Activated naive CD4-positive, alpha-beta T cell treated with Interleukin-2 at 50 U/mL for 16 hours (primary cell): Measurements from ENCODE around the gene EHD4.

Experiments
- DNase-seq: peaks from one replicate; pipeline ENCODE4 v3.0.0-alpha.2; 2020

EHD4 gene

GRCh38 chr15:41876007-41876406 is 96.3 kb downstream of the EHD4 start:
- DNase-seq, result no peak

GRCh38 chr15:41874736-41875135 is 97.6 kb downstream of the EHD4 start:
- no peak for DNase-seq

- DNase-seq, result no peak
Measured at GRCh38 chr15:41873711-41874110, 98.6 kb downstream of the EHD4 start.

GRCh38 chr15:41872166-41872747 is 100.1 kb downstream of the EHD4 start:
- no peak for DNase-seq

GRCh38 chr15:41871175-41871905 is 101.0 kb downstream of the EHD4 start:
- DNase-seq, result no peak

GRCh38 chr15:41870689-41871081 is 101.7 kb downstream of the EHD4 start:
- peak; percentile 55 for DNase-seq

GRCh38 chr15:41869770-41870688 is 102.3 kb downstream of the EHD4 start:
- no peak for DNase-seq

- DNase-seq, result no peak
Measured at GRCh38 chr15:41868321-41868720, 104.0 kb downstream of the EHD4 start.

- DNase-seq, result no peak
Measured at GRCh38 chr15:41866872-41867579, 105.3 kb downstream of the EHD4 start.

GRCh38 chr15:41866263-41866703 is 106.1 kb downstream of the EHD4 start:
- DNase-seq, result no peak

- no peak for DNase-seq
Measured at GRCh38 chr15:41865490-41866055, 106.8 kb downstream of the EHD4 start.

- no peak for DNase-seq
Measured at GRCh38 chr15:41862515-41863116, 109.7 kb downstream of the EHD4 start.

- DNase-seq, result no peak
Measured at GRCh38 chr15:41861736-41862356, 110.5 kb downstream of the EHD4 start.

GRCh38 chr15:41860049-41860828 is 112.1 kb downstream of the EHD4 start:
- DNase-seq, result no peak

GRCh38 chr15:41858756-41859155 is 113.6 kb downstream of the EHD4 start:
- no peak for DNase-seq

- DNase-seq, result no peak
Measured at GRCh38 chr15:41857316-41857715, 115.0 kb downstream of the EHD4 start.

- DNase-seq, result no peak
Measured at GRCh38 chr15:41856716-41857115, 115.6 kb downstream of the EHD4 start.

GRCh38 chr15:41856262-41856661 is 116.1 kb downstream of the EHD4 start:
- no peak for DNase-seq

- no peak for DNase-seq
Measured at GRCh38 chr15:41855261-41855961, 116.9 kb downstream of the EHD4 start.

- no peak for DNase-seq
Measured at GRCh38 chr15:41854443-41854842, 117.9 kb downstream of the EHD4 start.
